GM12878 (cell line): Measurements from ENCODE around the gene SPATA3. TPM values are rescaled to one million over a fixed set of nuclear protein-coding genes. Genes with fewer than 3 reads are reported as not detected.

Source experiments
- ATAC-seq: fragments of 200-7000 bp; cut with Tn5 transposase; 3 replicates; pipeline ENCODE4 v1.9.1; 2020; ENCODE audit warnings: mild to moderate bottlenecking, moderate library complexity
- BruUV-seq: library from RNA; stranded (reverse); fragments of 400-500 nt; replicated peaks from 2 replicates; lab custom pipeline; 2021; lab: Mats Ljungman, UMichigan
- CTCF ChIA-PET: fragments of 300-600 bp; sonication (Branson Sonifier 250); formaldehyde crosslinking; extraction: SDS; loops from one replicate; lab custom pipeline; 2021; ENCODE audit warnings: inconsistent platforms; lab: Yijun Ruan, JAX
- POLR2A ChIA-PET: fragments of 350-600 bp; formaldehyde crosslinking; extraction: SDS; loops from one replicate; lab custom pipeline; 2021; ENCODE audit warnings: inconsistent platforms; lab: Charles Lee
- RAD21 ChIA-PET: fragments of 300-600 bp; sonication (Branson Sonifier 250); formaldehyde crosslinking; loops from one replicate; lab custom pipeline; 2023; ENCODE audit warnings: antibody characterized with exemption; ENCODE audit not compliant: unreplicated experiment; lab: Charles Lee
- SMC1A ChIA-PET: fragments of 300-600 bp; sonication (Branson Sonifier 250); formaldehyde crosslinking; loops from one replicate; lab custom pipeline; 2023; ENCODE audit not compliant: unreplicated experiment, uncharacterized antibody; lab: Charles Lee
- DNase-seq: peaks from one replicate; pipeline ENCODE4 v3.0.0-alpha.2; 2011; ENCODE audit warnings: low read depth, low spot score
- FAIRE-seq: peaks from 3 replicates; lab custom pipeline; 2011; peaks lifted over from hg19 to GRCh38; lab: Jason Lieb, UNC
- H2AFZ ChIP-seq: 2 replicates; pipeline ENCODE4 v1.6.0; 2011; ENCODE audit warnings: low read depth, low read length, control low read depth; ENCODE audit not compliant: control insufficient read depth
- H3K27ac ChIP-seq: 2 replicates; pipeline ENCODE4 v1.5.1; 2011; ENCODE audit warnings: control low read depth; ENCODE audit not compliant: control insufficient read depth, insufficient read depth
- H3K27me3 ChIP-seq, 2 experiments: replicated peaks in 1 of 2; 2 replicates each; pipeline versions ENCODE4 v1.6.0 to v1.6.1; 2011; ENCODE audit warnings: low read length in 1 of 2; ENCODE audit not compliant: control insufficient read depth in 2 of 2, insufficient read depth in 2 of 2
- H3K36me3 ChIP-seq, 2 experiments: 2 replicates each; pipeline ENCODE4 v1.5.1; 2011; ENCODE audit warnings: low read length in 1 of 2; ENCODE audit not compliant: control insufficient read depth in 2 of 2, insufficient read depth in 2 of 2
- H3K4me1 ChIP-seq: 2 replicates; pipeline ENCODE4 v1.6.1; 2011; ENCODE audit warnings: mild to moderate bottlenecking, low read length, moderate library complexity, mixed read lengths; ENCODE audit not compliant: control insufficient read depth, insufficient read depth
- H3K4me2 ChIP-seq: 2 replicates; pipeline ENCODE4 v1.6.0; 2011; ENCODE audit warnings: control low read depth; ENCODE audit not compliant: control insufficient read depth, insufficient read depth
- H3K4me3 ChIP-seq: fragments of 200-600 bp; sonication (generic); 2 replicates; pipeline ENCODE4 v1.5.1; 2016
- H3K79me2 ChIP-seq: 2 replicates; pipeline ENCODE4 v1.6.0; 2011; ENCODE audit warnings: low read length; ENCODE audit not compliant: control insufficient read depth, insufficient read depth
- H3K9ac ChIP-seq: 2 replicates; pipeline ENCODE4 v1.8.0; 2011; ENCODE audit warnings: low read length, control low read depth, mixed read lengths; ENCODE audit not compliant: control insufficient read depth, insufficient read depth
- H3K9me3 ChIP-seq: replicated peaks from 3 replicates; pipeline ENCODE4 v1.5.1; 2011; ENCODE audit warnings: mild to moderate bottlenecking, low read length; ENCODE audit not compliant: control insufficient read depth, insufficient read depth
- H4K20me1 ChIP-seq: 2 replicates; pipeline ENCODE4 v1.6.0; 2011; ENCODE audit not compliant: control insufficient read depth, insufficient read depth
- CUX1 ChIP-seq: IDR thresholded peaks from 2 replicates; pipeline ENCODE4 v1.6.1; 2012; ENCODE audit warnings: improper control_type of control experiment, low read depth, low read length; ENCODE audit not compliant: insufficient replicate concordance
- E2F4 ChIP-seq: IDR thresholded peaks from 2 replicates; pipeline ENCODE4 v1.6.1; 2012; ENCODE audit warnings: low read depth, low read length, improper control_type of control experiment
- NKRF ChIP-seq: fragments of 450-650 bp; conservative IDR thresholded peaks from 2 replicates; pipeline ENCODE4 v1.6.1; 2017; ENCODE audit warnings: mild to moderate bottlenecking, moderate library complexity
- SMC3 ChIP-seq: IDR thresholded peaks from 2 replicates; pipeline ENCODE4 v1.6.1; 2011; ENCODE audit warnings: low read length, improper control_type of control experiment, borderline replicate concordance
- ZNF217 ChIP-seq: fragments of 450-650 bp; IDR thresholded peaks from 2 replicates; pipeline ENCODE4 v1.6.1; 2017; ENCODE audit warnings: antibody characterized with exemption, mild to moderate bottlenecking
- WGBS: methylation state at CpG from one replicate; pipeline ENCODE4 v1.1.6; 2016; ENCODE audit warnings: low lambda C conversion rate; ENCODE audit not compliant: insufficient replicate concordance, insufficient coverage; ENCODE audit errors: missing lambda C conversion rate; 5-methylcytosine and 5-hydroxymethylcytosine counted together
- in situ Hi-C: fragments of 300-500 bp; cut with MboI; formaldehyde crosslinking; loops from 9 replicates; pipeline ENCODE4 v1.14.3; 2018; ENCODE audit warnings: mixed read lengths
- intact Hi-C: fragments of 100-400 bp; cut with micrococcal nuclease; formaldehyde crosslinking; loops from one replicate; pipeline ENCODE4 v1.14.2; 2022; ENCODE audit not compliant: unreplicated experiment
- polyA plus RNA-seq, 11 experiments: library from polyadenylated mRNA; depleted of rRNA in 4 of 11; unstranded in 6 of 11; stranded (reverse) in 5 of 11; fragments of >200 nt; fragmentation: Nextera tagmentation in 4 of 11; fragmentation: Illumina TruSeq in 1 of 11; extraction: Ambion mirVana in 4 of 11; extraction: Trizol in 1 of 11; gene quantifications; 1 replicate in 1 of 11; 2 replicates in 10 of 11; pipeline versions ENCODE4 v1.2.1 to v1.2.3, GENCODE V29; 2011 to 2016; ENCODE audit warnings: inconsistent platforms in 2 of 11, missing spikeins in 2 of 11, low read depth in 1 of 11
- total RNA-seq, 4 experiments: library from RNA; depleted of rRNA in 3 of 4; stranded (reverse); fragments of >200 nt in 3 of 4; fragmentation: Illumina TruSeq in 1 of 4; extraction: Trizol in 1 of 4; gene quantifications; 2 replicates each; pipeline versions ENCODE4 v1.2.1 to v1.2.3, GENCODE V29; 2013 to 2021

The SPATA3 gene
- total and polyA plus RNA-seq, 10 of the 15 experiments (the other 5 are each of a cell fraction or from before 2014, with no cell fraction given), result not detected

GRCh38 chr2:231036578-231037106 is 40.7 kb downstream of the SPATA3 start:
- Histone ChIP-seq H2AFZ (no peak overlapping the region), H3K9ac (no peak overlapping the region), H3K4me2 (no peak overlapping the region), H3K4me3 (no peak overlapping the region), H3K36me3 (no peaks in the 10 kb centered on the region), H3K27me3 (peaks cover 12 to 14% of the 10 kb centered on the region in 2 experiments), H3K9me3 (no peaks in the 10 kb centered on the region), H3K79me2 (no peaks in the 10 kb centered on the region), H4K20me1 (no peaks in the 10 kb centered on the region), H3K27ac (no peak overlapping the region)
- ChIA-PET CTCF (no interaction called here), POLR2A (no interaction called here), RAD21 (no interaction called here), SMC1A (no interaction called here)
- DNase-seq, result no peak
- ATAC-seq, result no peak
- BruUV-seq, result no TSS peak
- in situ Hi-C loops, result no loop called here
- FAIRE-seq, result no peak
- WGBS, result 75% methylated on average over 11 of the region's 12 CpGs
- TF ChIP-seq SMC3, result no peak
- no peak for TF ChIP-seq CUX1
- TF ChIP-seq E2F4, result no peak
- no peak for TF ChIP-seq ZNF217
- no peak for TF ChIP-seq NKRF
- TF ChIP-seq, all 136 proteins: peak for 0
- intact Hi-C loops, result no loop called here
- peaks cover 3% of the 10 kb centered on the region; the same call in 1 of the 2 replicates for H3K4me1 ChIP-seq
